ENCODE measurements around the gene RGL2.
"Not testable (repeated sequence)": the region's sequence is repeated elsewhere in the genome, so short reads cannot be mapped to it uniquely, and the experiment has no call there.

The RGL2 gene

GRCh38 chr6:33272275-33273128 lies 26.2 kb downstream of the RGL2 start:
- peak; percentile 8 to 12 for ATAC-seq

GRCh38 chr6:33271468-33272274 lies 27.1 kb downstream of the RGL2 start, which contains the start of the genes RPS18 and VPS52:
Gene RPS18 (plus strand): TSS chr6:33272075. CDS start chr6:33272120, 45 bp downstream.
Gene VPS52 (minus strand): TSS chr6:33271876. CDS start chr6:33271675, 201 bp downstream.
- peak; percentile 89 to 92 for ATAC-seq

DNA sequence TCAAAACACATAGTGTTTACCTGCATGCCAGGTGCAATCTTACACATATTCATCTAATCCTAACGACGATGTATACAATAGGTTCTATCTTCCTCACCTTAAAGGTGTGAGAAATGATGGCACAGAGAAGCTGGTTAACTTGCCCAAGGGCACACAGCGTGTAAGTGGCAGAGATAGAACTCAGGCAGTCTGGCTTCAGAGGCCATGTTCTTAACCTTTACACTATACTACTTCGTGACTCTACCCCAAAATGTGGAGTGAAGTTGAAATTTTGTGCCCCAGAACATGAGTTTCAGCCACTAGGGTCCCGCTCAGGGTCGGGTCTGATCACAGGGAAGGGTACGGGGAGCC lies 27.6 kb downstream of the RGL2 start:
- peak in 1 of 2 donors; percentile 18 for ATAC-seq

- no peak for ATAC-seq
These were observed 34.7 kb downstream of the RGL2 start for GRCh38 chr6:33264015-33264414.

- not testable (repeated sequence) for ATAC-seq
These were observed 36.3 kb downstream of the RGL2 start for GRCh38 chr6:33262490-33262889.

DNA sequence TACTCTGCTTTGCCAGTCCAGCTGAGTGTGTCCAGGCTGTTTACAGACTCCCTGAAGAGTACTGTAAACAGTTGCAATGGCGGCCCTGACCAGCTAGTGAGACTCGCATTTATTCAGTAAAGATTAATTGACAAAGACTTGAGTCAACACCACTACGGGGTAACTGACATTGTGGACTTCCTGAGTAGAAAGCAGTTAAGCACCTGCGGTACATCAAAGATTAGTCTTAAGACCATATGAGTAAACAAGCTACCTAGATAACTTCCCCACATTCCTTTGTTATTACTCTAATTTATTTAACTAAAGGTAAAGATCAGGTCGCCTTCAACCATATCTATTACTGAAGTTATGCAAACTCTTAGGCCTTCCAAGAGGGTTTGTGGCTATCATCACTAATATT lies 39.7 kb downstream of the RGL2 start:
- ATAC-seq, result no peak

GRCh38 chr6:33254591-33254990 lies 44.2 kb downstream of the RGL2 start:
- ATAC-seq, result no peak

DNA sequence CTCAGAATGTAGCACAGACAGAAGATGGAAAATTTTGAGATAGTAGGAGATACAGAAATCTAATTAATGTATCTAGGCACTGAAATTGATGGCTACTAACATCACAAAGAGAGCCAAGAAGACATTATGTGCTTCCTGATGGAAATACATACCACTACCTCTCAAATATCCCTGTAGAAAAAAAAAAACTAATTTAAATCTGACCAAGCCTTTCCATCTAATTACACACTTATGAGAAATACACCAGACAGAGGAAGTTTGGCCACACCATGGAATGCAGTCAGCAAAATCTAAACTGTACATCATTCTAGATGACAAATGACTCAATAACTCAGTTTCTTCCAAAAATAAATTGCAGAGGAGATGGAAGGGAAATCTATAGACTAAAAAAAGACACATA lies 46.0 kb downstream of the RGL2 start:
- ATAC-seq, result no peak

DNA sequence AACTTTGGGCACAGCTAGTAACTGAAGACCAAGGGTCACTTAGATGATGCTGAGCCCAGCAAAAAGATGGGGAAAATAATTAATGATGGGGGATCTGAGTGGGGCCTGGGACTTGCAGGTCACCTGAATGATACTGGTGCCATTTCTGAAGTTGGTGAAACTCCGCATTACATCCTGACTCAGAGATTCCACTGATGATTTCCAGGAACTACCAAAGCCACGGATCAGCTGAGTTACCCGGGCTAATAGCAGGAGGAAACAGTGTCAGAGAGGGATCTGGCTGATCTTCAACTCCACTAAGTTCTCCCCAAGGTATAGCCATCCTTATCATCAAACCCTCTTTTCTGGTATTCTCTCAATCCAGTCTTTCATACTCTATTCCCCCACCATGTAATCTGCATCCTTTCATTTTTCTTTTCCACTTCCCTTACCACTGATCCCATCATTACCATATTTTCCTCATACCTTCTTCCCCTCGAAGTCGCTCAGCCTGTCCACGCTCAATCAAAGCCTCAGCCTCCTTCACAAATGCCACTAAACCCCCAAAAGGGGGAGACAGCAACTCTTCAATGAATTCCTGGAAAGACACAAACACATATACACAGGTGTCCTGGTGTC lies 47.2 kb downstream of the RGL2 start:
- no peak for ATAC-seq

DNA sequence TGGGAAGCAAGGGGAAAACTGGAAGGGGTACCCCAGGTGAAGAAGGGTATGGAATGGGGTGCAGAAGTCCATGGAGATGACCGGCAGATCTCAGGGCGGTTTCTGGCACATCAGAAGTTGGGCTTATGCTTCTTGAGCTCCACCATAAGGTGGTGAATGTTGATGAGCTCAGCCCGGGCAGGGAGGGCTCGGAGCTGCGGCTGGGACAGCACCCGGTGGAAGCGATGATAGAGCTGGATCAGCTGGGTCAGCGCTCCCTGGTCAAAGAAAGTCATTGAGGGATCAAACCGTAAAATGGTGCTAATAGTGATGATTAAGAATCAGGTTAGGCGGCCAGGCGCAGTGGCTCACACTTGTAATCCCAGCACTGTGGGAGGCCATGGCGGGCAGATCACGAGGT lies 48.0 kb downstream of the RGL2 start:
- ATAC-seq, result no peak

GRCh38 chr6:33249732-33250630 lies 48.8 kb downstream of the RGL2 start:
- no peak for ATAC-seq

GRCh38 chr6:33248932-33249731 lies 49.6 kb downstream of the RGL2 start:
- ATAC-seq, result peak; percentile 93 to 95

GRCh38 chr6:33248643-33248931 lies 50.2 kb downstream of the RGL2 start:
- ATAC-seq, result peak; percentile 3 to 6

- ATAC-seq, result peak; percentile 32 to 45
These were observed 50.6 kb downstream of the RGL2 start for GRCh38 chr6:33247977-33248642.

DNA sequence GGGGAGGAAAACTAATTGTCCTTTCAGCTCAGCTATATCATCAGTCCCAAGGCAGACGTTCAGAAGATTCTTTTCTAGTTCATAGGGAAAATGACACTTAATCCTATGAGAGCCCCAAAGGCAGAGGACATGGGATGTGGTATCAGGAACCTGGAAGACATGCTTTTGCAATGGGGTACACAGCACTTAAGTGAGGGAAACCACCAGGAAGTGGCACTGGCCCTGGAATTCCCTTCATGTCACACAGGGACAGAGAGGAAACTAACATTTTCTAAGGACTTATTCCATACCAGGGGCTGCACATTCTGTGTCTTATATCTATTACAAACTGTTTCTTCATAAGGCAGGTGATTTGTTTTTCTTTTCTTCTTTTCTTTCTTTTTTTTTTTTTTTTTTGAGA lies 55.3 kb downstream of the RGL2 start:
- no peak for ATAC-seq

- peak; percentile 89 to 91 for ATAC-seq
These were observed 56.8 kb downstream of the RGL2 start for GRCh38 chr6:33241968-33242367.

Data from activated CD4-positive, CD25-positive, alpha-beta regulatory T cell treated with anti-CD3 and anti-CD28 coated beads, Interleukin-2, amount 50 U/mL, for 24 hours (primary cell).